ENCODE results near the gene ENOSF1.
A peak's percentile ranks its signal among the peaks of the same experiment; 100 is the strongest.
"Not testable (repeated sequence)": the region's sequence is repeated elsewhere in the genome, so short reads cannot be mapped to it uniquely, and the experiment has no call there.

ENOSF1 gene, protein sequence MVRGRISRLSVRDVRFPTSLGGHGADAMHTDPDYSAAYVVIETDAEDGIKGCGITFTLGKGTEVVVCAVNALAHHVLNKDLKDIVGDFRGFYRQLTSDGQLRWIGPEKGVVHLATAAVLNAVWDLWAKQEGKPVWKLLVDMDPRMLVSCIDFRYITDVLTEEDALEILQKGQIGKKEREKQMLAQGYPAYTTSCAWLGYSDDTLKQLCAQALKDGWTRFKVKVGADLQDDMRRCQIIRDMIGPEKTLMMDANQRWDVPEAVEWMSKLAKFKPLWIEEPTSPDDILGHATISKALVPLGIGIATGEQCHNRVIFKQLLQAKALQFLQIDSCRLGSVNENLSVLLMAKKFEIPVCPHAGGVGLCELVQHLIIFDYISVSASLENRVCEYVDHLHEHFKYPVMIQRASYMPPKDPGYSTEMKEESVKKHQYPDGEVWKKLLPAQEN

DNA sequence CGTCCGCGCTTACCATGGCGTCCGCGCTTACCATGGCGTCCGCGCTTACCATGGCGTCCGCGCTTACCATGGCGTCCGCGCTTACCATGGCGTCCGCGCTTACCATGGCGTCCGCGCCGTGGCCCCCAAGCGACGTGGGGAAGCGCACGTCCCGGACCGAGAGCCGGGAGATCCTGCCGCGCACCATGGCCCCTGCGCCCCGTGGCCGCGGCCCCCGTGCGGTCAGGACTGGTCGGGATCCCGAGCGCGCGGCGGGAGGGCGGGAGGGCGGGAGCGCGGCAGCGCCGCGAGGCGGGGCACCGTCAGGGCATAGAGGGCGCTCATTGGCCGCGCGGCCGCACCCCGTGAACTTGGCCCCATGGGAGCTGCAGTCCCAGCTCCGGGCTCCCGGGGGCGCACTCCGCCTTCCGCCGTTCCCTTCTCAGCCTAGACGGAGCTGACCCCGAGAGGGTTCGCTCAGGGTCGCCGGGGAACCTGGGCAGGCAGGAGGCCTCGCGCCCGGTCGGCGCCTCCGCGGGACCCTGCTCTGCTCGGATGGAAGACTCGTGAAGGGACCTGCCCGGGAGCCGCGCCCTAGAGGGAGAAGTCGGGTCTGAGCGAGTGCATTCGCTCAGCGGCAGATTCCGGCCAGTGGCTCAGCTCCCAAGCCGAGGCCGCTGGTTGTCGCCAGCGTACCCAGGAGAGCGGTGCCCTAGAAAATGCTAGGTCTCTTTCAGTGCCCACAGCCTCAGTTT lies at the start of gene ENOSF1:
Gene ENOSF1, minus strand, starts transcription at position 230 of the 734 bp plus-strand sequence. Its CDS starts 43 bp downstream, at position 187.
- peak in 1 of 2 donors; percentile 65 for DNase-seq

DNA sequence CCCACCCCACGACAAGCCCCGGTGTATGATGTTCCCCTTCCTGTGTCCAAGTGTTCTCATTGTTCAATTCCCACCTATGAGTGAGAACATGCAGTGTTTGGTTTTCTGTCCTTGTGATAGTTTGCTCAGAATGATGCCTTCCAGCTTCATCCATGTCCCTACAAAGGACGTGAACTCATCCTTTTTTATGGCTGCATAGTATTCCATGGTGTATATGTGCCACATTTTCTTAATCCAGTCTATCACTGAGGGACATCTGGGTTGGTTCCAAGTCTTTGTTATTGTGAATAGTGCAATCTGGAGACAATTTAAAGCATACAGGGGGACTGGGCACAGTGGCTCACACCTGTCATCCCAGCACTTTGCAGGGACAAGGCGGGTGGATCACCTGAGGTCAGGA lies 47.4 kb upstream of the ENOSF1 start:
- not testable (repeated sequence) for DNase-seq

DNA sequence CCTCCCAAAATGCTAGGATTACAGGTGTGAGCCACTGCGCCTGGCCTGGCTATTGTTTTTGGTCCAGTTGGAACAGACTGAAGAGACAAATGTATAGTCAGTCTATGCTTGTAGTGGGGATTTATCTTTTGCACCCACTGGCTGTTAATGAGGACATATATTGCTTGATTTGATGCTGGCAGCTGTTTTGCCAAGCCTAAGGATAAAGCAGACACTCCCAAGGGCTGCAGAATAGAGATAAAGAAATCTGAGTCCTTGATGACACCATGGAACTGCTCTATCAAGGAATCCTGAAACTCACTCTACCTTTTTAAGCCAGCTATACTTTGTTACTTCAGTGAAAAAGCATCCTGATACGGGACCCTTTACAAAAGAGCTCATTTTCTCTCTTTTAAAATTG lies 43.1 kb upstream of the ENOSF1 start:
- no peak for DNase-seq

DNA sequence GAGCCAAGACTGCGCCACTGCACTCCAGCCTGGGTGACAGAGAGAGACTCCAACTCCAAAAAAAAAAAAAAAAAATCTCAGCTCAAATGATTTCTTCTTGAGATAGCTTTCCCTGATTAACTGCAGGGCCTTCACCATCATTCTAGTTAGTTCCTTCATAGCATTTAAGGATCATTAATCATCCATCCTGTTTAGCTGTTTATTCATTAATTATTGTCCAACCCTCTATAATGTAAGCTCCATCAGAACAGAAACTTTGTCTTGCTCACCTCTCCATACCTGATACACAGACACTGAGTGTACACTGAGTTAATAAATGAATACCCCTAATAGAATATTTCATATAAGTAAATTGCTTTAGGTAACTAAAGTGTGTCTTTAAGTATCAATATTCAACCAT lies 42.2 kb upstream of the ENOSF1 start:
- no peak for DNase-seq

DNA sequence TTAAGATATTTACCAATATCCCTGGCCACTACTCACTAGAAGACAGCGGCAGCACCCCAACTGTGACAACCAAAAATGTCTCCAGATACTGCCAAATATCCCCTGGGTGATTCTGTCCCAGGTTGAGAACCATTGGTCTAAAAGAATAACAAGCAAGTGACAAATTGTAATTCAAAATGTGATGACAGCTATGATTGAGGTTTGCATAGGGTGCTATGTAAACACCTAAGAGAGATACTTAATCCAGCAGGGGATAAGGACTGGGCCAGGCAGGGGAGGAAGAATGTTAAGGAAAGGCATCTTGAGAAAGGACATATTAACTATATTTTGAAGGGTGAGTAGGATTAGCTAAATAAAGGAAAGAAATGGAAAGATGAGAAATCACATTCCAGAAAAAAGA lies 38.0 kb upstream of the ENOSF1 start:
- DNase-seq = no peak

DNA sequence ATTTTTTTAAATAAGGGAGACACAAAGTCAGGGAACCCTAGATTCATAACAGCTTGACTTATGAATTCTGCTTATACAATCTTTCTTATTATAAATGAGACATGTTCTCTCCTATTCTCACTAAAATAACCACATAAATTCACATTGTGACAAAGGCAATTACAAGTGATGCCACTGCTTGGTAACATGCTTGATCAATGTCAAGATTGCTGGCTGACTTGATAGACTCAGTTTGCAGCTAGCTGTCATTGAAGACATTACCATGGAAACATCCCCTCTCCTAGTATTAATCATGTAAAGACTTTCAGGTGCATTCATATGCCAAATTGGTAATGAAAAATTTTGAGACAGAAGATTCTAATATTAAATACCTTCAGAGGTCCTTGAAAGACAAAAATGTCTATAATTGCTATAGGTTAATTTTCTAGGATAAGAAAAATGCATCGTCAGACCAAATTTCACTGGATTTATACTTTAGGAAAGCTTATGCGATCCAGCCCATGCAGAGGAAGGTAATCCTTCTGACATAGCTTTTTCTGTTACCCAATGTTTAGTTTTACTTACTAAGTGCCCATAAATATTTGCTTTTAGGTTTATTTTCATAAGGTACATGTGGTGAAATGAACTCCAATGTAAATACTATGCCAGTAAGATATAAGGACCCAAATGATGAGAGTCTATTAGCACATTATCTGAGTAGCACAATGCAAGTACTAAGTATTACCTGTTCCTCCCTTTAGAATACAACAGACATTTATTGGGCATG lies 32.6 kb upstream of the ENOSF1 start:
- DNase-seq = no peak

DNA sequence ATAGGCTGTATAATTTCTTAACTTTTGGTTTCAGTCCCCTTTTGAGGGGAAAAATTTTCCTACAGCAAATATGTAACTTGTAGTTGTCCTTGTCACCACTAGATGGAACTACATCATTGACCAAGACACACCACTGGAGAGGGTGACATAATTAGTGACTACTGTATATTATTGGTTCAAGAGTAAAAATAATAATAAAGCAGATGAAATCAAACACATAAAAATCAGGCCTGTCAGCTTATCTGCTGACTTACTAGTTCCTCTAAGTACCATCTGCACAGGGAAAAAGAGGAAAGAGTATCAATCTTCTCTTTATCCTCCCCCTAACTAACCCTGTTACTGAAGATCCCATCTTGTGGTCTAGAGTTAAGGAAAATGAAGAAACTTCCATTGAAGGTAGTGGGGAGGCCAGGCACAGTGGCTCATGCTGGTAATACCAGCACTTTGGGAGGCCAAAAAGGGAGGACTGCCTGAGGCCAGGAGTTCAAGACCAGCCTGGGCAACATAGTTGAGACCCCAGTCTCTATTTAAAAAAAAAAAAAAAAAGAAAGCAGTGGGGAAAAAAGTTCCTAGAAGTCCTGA lies 29.6 kb upstream of the ENOSF1 start:
- DNase-seq = peak in 1 of 2 donors; percentile 46

DNA sequence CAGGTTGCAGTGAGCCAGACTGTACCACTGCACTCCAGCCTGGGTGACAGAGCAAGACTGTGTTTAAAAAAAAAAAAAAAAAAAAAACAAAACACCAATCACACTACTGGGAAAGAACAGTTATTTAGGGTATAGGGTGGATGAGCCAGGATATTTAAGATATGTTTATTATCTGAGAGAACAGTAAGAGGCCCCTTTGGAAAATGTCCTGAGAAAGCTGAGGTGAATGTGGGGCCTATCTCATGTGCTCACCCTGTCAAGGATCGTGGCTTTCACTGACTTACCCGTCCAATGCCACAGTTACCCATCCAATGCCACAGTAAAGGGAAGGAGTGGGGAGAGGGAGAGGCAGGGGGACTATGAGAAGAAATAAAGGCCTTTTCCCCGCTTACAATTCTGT lies 19.9 kb upstream of the ENOSF1 start:
- DNase-seq = no peak

DNA sequence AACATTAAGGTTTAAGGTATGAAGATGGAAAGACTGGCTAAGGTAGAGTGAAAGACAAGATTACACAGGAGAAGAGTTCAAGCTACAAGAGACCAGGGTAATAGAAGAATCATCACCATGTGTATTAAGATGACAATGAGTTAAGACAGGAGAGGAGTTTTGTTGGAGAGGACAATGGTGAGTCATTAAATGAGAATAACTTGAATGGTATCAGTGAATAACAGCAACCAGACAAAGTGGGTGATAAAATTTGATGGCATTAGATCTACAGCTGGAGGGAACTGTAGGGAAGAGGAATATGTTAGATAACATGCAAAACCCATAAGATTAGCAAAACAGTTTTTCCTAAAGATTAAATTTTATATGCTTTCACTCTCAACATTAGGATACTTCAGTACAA lies 18.8 kb upstream of the ENOSF1 start:
- DNase-seq = no peak

DNA sequence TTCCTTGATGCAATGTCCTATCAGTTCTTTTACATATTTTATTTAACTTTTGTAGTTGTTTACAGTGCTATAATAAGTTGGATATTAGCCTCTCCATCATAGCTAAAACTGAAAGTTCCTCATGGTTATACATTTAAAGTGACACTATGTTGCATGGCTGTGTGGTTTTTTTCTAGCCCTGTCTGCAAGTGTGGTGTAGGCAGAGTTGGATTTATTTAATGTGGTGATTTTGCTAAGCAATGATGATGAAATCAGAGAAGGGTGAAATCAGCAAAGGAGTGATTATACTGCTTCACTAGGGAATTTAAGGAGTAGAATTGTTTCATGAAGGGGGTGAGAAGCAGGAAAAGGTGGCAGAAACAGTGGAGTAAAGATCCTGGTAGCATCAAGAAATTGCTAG lies 18.3 kb upstream of the ENOSF1 start:
- DNase-seq = no peak

DNA sequence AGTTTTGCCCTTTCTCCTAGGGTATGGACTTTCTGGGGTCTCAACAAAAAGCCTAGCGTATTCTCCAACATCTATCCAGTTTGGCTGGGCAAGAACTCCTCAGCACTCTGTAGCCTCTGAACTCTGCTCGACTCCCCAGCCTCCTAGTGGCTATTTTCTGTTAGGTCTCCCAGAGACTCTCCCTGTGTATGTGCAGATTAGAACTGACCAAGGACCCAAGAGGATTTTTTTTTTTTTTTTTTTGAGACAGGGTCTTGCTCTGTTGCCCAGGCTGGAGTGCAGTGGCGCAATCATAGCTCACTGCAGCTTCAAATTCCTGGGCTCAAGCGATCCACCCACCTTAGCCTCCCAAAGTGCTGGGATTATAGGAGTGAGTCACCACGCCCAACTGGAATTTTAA lies 17.7 kb upstream of the ENOSF1 start:
- DNase-seq = not testable (repeated sequence)

DNA sequence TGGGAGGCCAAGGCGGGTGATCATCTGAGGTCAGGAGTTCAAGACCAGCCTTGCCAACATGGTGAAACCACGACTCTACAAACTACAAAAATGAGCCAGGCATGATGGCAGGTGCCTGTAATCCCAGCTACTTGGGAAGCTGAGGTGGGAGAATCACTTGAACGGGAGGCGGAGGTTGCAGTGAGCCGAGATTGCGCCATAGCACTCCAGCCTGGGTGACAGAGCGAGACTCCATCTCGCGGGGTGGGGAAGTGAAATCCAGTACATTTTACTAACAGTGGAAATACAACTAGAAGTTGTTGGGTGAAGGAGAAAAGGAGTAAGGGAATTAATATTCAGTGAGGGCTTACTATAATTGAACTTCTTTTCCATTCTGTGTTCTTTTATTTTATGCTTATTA lies 13.2 kb upstream of the ENOSF1 start:
- no peak for DNase-seq

DNA sequence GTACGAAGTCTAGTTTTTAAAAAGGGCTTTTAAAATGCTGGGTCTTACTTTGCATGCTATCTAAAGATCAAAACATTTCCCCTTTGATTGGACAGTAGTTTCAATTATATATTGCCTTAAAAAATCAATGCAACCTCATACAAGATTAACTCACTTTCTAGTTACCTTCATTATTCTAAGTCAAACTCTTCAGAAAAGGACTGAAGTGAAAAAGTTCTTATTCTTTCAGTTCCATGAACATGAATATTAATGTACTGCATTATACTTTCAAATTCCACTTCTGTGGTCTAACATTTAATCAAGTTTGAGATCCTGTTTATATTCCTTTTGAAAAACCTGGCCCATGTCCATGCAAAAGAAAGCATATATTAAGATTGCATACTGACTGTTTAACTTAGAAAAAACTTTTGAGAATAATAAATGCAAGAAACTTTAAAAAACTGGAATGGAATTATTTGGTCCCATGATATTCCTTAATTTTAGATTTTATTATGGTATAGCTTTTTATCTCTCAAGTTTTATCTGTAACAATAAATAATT lies 11.2 kb upstream of the ENOSF1 start:
- no peak for DNase-seq

DNA sequence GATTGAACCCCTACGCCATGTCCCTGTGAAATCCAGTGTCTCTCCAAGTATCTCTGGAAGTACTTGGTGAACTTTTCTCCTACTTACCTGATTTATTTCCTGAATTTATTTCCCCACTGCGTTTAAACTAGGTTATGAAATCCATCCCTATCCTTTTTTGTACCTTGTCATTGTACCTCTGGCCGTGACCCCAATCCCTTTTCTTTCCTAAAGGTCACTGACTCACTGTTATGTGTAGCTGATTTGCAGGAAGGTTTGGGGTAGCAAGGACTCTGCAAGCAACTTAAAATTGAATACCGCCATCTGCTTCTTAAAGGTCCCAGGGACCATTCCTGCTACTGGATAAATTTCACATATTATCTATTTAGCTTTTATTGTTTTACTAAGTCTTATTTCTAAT lies 4.6 kb upstream of the ENOSF1 start:
- DNase-seq = no peak

DNA sequence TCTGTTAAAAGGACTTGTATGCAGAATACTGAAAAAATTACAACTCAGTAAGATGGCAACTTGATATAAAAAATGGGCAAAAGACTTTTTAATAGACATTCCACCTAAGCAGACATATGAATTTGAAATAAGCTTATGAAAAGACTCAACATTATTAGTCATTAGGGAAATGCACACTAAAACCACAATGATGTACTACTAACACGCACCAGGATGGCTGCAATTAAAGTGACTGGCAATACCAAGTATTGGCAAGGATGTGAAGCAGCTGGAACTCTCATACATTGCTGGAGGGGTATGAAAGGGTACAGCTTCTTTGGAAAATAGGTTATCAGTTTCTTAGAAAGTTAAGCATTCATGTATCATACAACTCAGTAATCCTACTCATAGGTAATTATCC lies 3.2 kb upstream of the ENOSF1 start:
- no peak for DNase-seq

DNA sequence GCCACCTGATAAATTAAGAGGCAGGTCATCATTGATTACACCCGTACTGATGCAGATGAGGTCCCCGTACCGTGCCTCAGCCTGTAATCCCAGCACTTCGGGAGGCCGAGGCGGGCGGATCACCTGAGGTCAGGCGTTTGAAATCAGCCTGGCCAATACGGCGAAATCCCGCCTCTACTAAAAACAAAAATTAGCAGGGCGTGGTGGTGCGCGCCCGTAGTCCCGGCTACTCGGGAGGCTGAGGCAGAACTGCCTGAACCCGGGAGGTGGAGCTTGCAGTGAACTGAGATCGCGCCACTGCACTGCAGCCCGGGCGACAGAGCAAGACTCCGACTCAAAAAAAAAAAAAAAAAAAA lies 683 bp upstream of the ENOSF1 start:
- DNase-seq = no peak

DNA sequence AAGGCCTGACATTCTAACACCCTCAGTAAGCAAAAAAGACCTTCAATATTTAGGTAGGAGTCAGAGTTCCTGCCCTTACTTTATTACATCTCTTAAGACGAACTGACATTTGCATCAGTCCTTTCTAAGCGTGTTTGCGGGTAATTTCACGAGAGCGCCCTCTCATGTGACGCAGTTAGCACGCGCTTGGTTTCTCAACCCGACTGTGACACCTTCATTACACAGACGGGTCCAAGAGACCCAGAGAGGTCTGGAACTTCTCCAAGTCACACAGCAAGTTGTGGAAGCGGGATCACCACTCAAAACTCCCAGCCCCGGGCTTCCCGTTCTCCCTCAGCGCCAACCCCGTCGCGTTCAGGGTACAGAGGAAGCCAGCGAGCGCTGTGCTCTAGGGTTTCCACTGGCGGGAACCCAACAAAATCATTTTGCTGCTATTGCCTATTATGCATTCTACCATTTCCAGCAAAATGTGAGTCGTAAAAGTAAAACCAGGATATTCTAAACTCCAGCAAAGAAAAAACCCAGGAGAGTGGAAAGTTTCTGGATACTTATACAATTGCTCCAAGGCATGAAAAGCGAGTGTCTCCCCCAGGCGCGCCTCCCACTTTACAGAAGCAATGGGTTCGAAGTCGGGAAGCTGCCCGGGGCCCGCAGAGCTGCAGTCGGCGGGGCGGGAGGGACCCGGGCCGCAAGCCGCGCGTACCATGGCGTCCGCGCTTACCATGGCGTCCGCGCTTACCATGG lies 601 bp downstream of the ENOSF1 start:
- DNase-seq = peak; percentile 63 to 78

DNA sequence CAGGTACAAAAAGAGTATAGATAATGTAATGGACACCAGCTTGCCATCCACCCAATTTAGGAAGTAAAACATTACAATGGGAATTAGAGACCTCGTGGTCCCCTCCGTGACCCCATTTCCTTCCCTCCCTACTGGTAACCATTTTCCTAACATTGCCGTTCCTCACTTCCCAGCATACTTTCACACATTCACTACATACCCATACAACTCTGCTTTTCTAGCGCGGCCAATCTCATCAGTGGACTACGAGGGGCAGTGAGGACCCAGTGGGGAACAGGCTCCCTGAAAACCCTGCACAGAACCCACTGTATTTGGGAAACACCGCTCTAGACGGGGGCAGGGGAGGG lies 1.1 kb downstream of the ENOSF1 start:
- no peak for DNase-seq

DNA sequence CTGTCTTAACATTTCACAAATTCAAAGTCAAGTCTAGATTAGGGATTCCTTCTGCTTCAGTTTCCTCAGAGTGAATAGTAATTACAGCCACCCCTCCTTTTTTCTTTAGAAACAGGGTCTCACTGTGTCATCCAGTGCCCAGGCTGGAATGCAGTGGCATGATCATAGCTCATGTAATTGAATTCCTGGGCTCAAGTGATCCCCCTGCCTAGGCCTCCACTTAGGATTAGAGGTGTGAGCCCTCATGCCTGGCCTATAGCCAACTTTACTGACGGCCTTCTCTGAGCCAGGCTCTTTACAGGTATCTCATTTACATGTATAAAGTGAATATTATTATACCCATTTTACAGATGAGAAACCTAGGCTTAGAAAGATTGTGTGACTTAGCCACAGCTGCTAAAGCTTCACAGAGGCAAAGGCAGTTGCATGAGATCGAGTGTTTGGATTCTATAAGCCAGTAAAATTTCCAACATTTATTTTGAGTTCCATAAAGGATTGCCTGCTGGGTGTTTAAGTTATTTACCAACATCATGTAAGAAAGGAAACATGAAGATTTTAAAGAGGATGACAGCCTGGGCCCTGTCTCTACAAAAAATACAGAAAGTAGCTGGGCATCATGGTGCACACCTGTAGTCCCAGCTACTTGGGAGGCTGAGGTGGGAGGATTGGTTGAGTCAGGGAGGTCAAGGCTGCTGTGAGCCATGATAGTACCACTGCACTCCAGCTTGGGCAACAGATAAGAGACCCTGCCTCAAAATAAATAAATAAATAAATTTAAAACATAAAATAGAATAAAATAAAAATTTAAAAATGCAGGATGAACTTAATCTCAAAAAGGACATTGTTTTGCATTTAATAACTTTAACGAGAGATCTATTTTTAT lies 1.8 kb downstream of the ENOSF1 start:
- DNase-seq = no peak

DNA sequence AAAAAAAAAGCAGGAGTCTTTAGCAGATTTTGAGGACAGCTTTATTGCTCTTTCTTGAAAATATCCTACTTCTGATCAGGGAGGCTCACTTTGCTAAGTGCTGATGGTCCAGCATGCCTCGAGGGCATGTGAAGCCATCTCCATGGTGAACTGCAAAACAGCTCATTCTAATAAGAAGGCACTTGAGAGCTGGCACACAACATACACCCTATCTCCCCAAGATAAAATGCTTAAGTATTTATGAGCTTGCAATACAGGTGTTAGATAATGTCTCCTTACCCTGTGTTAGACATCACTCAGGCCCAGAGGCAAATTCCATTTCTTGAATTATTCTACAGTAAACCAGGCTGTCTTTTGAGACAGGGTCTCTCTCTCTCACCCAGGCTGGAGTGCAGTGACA lies 2.7 kb downstream of the ENOSF1 start:
- no peak for DNase-seq

DNA sequence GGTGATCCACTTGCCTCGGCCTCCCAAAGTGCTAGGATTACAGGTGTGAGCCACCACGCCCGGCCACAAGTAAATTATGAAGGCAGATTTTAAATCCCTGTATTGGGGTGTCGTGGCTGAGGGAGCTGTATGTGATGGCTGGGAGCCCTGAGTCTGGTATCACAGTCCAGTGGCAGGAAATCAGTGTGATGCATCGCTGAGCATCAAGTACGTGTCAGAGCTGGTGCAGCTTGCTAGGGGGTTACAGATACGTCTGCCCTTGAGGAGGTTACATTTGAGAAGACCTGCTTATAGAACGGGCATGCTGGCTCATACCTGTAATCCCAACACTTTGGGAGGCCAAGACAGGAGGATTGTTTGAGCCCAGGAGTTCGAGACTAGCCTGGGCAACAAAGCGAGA lies 4.3 kb downstream of the ENOSF1 start:
- no peak for DNase-seq
